HG02642 (cell line): ENCODE results near the gene GP9.
"Not testable (repeated sequence)": the region's sequence is repeated elsewhere in the genome, so short reads cannot be mapped to it uniquely, and the experiment has no call there.

Source experiments
- ATAC-seq: cut with Tn5 transposase; IDR thresholded peaks from one replicate; pipeline ENCODE4 v1.9.1; 2021; ENCODE audit warnings: mild to moderate bottlenecking; ENCODE audit not compliant: unreplicated experiment, poor library complexity

Gene GP9

GRCh38 chr3:129067719-129068118 is 7.1 kb downstream of the GP9 start:
- ATAC-seq, result not testable (repeated sequence)

- no peak for ATAC-seq
Observed at GRCh38 chr3:129068291-129068886, 7.8 kb downstream of the GP9 start.

- ATAC-seq, result not testable (repeated sequence)
Observed at GRCh38 chr3:129069313-129070085, 8.9 kb downstream of the GP9 start.

- no peak for ATAC-seq
Observed at GRCh38 chr3:129070086-129070885, 9.7 kb downstream of the GP9 start.

- ATAC-seq, result no peak
Observed at GRCh38 chr3:129077222-129077621, 16.6 kb downstream of the GP9 start.

GRCh38 chr3:129078510-129078909 is 17.9 kb downstream of the GP9 start:
- ATAC-seq, result no peak

GRCh38 chr3:129081503-129081902 is 20.9 kb downstream of the GP9 start:
- ATAC-seq, result no peak

GRCh38 chr3:129082026-129082425 is 21.4 kb downstream of the GP9 start:
- ATAC-seq, result no peak

- ATAC-seq, result no peak
Observed at GRCh38 chr3:129084501-129084900, 23.9 kb downstream of the GP9 start.

- ATAC-seq, result no peak
Observed at GRCh38 chr3:129085165-129085715, 24.7 kb downstream of the GP9 start.

GRCh38 chr3:129085818-129086217 is 25.2 kb downstream of the GP9 start:
- no peak for ATAC-seq

- ATAC-seq, result no peak
Observed at GRCh38 chr3:129087138-129087702, 26.6 kb downstream of the GP9 start.

- ATAC-seq, result not testable (repeated sequence)
Observed at GRCh38 chr3:129087904-129088303, 27.3 kb downstream of the GP9 start.

- ATAC-seq, result not testable (repeated sequence)
Observed at GRCh38 chr3:129088312-129088711, 27.7 kb downstream of the GP9 start.

GRCh38 chr3:129095285-129095684 is 34.7 kb downstream of the GP9 start:
- ATAC-seq, result no peak

- no peak for ATAC-seq
Observed at GRCh38 chr3:129100274-129100673, 39.7 kb downstream of the GP9 start.

GRCh38 chr3:129101370-129102138 is 41.0 kb downstream of the GP9 start:
- no peak for ATAC-seq

- ATAC-seq, result no peak
Observed at GRCh38 chr3:129103296-129103695, 42.7 kb downstream of the GP9 start.

GRCh38 chr3:129104051-129104450 is 43.5 kb downstream of the GP9 start:
- ATAC-seq, result no peak
